HEK293T (cell line): Measurements from ENCODE around the gene PPAT.

Experiments used
- BHLHE40 ChIP-seq: fragments of 450-650 bp; IDR thresholded peaks from 2 replicates; pipeline ENCODE4 v1.6.1; 2016; ENCODE audit warnings: mild to moderate bottlenecking, moderate library complexity, borderline replicate concordance
- CTBP1 ChIP-seq: fragments of 450-650 bp; IDR thresholded peaks from 2 replicates; pipeline ENCODE4 v1.6.1; 2016; ENCODE audit warnings: borderline replicate concordance
- ELF4 ChIP-seq: fragments of 450-650 bp; IDR thresholded peaks from 2 replicates; pipeline ENCODE4 v1.6.1; 2017; ENCODE audit warnings: antibody characterized with exemption
- FOXA1 ChIP-seq: fragments of 450-650 bp; IDR thresholded peaks from 2 replicates; pipeline ENCODE4 v1.6.1; 2016; ENCODE audit warnings: mild to moderate bottlenecking
- FOXK2 ChIP-seq: fragments of 450-650 bp; IDR thresholded peaks from 2 replicates; pipeline ENCODE4 v1.6.1; 2016; ENCODE audit warnings: mild to moderate bottlenecking
- FOXM1 ChIP-seq: fragments of 450-650 bp; IDR thresholded peaks from 2 replicates; pipeline ENCODE4 v1.6.1; 2017; ENCODE audit warnings: mild to moderate bottlenecking, borderline replicate concordance
- HDGF ChIP-seq: fragments of 450-650 bp; IDR thresholded peaks from 2 replicates; pipeline ENCODE4 v1.6.1; 2017; ENCODE audit warnings: antibody characterized with exemption, borderline replicate concordance
- L3MBTL2 ChIP-seq: fragments of 450-650 bp; conservative IDR thresholded peaks from 2 replicates; pipeline ENCODE4 v1.6.1; 2016; ENCODE audit warnings: mild to moderate bottlenecking
- PKNOX1 ChIP-seq: fragments of 450-650 bp; IDR thresholded peaks from 2 replicates; pipeline ENCODE4 v1.6.1; 2016
- SP1 ChIP-seq: fragments of 450-650 bp; IDR thresholded peaks from 2 replicates; pipeline ENCODE4 v1.6.1; 2017
- SUZ12 ChIP-seq: fragments of 450-650 bp; IDR thresholded peaks from 2 replicates; pipeline ENCODE4 v1.6.1; 2016; ENCODE audit warnings: mild to moderate bottlenecking

GRCh38 chr4:56445699-56446098, 10.3 kb upstream of the PPAT start:
- TF ChIP-seq L3MBTL2 (no peak), HDGF (no peak), FOXK2 (no peak), ELF4 (no peak), PKNOX1 (no peak), FOXA1 (no peak), SP1 (no peak), BHLHE40 (no peak), FOXM1 (no peak), SUZ12 (no peak), CTBP1 (no peak)
